H9 (cell line): ENCODE results near the gene ANP32A. TPM values are rescaled to one million over a fixed set of nuclear protein-coding genes. Genes with fewer than 3 reads are reported as not detected.

ENCODE experiments used
- DNase-seq: peaks from one replicate; pipeline ENCODE4 v3.0.0-alpha.2; 2017
- H2AFZ ChIP-seq: one replicate; pipeline ENCODE4 v1.6.1; 2013; ENCODE audit warnings: mild to moderate bottlenecking, low read length, control low read depth, moderate library complexity
- H2AK5ac ChIP-seq: 2 replicates; pipeline ENCODE4 v1.6.1; 2013; ENCODE audit warnings: low read length, control low read depth, mixed read lengths; ENCODE audit not compliant: insufficient read length
- H2BK120ac ChIP-seq: one replicate; pipeline ENCODE4 v1.6.1; 2013; ENCODE audit warnings: low read depth, mild to moderate bottlenecking, low read length, control low read depth, inconsistent platforms; ENCODE audit not compliant: poor library complexity, severe bottlenecking
- H2BK12ac ChIP-seq: 2 replicates; pipeline ENCODE4 v1.6.1; 2013; ENCODE audit warnings: low read length, control low read depth, mixed read lengths, low read depth; ENCODE audit not compliant: insufficient read length
- H2BK15ac ChIP-seq: 2 replicates; pipeline ENCODE4 v1.6.1; 2013; ENCODE audit warnings: low read depth, low read length, control low read depth
- H2BK20ac ChIP-seq: one replicate; pipeline ENCODE4 v1.6.1; 2013; ENCODE audit warnings: low read depth, mild to moderate bottlenecking, low read length, control low read depth, inconsistent platforms; ENCODE audit not compliant: poor library complexity, severe bottlenecking
- H2BK5ac ChIP-seq: 2 replicates; pipeline ENCODE4 v1.6.1; 2013; ENCODE audit warnings: low read length, control low read depth, mixed read lengths; ENCODE audit not compliant: insufficient read length
- H3K14ac ChIP-seq: 2 replicates; pipeline ENCODE4 v1.6.1; 2013; ENCODE audit warnings: low read length, control low read depth; ENCODE audit not compliant: insufficient read depth
- H3K18ac ChIP-seq: 2 replicates; pipeline ENCODE4 v1.6.1; 2013; ENCODE audit warnings: low read depth, mild to moderate bottlenecking, mixed read lengths, low read length, control low read depth; ENCODE audit not compliant: insufficient read length
- H3K23ac ChIP-seq: 2 replicates; pipeline ENCODE4 v1.6.1; 2013; ENCODE audit warnings: low read length, control low read depth, mixed read lengths, low read depth; ENCODE audit not compliant: insufficient read length
- H3K23me2 ChIP-seq: 2 replicates; pipeline ENCODE4 v1.6.1; 2013; ENCODE audit warnings: low read depth, mild to moderate bottlenecking, mixed read lengths, low read length, control low read depth; ENCODE audit not compliant: insufficient read length, poor library complexity, severe bottlenecking
- H3K27ac ChIP-seq: 2 replicates; pipeline ENCODE4 v1.5.1; 2013; ENCODE audit warnings: low read length, control low read depth, mixed read lengths, low read depth; ENCODE audit not compliant: insufficient read length
- H3K27me3 ChIP-seq: 2 replicates; pipeline ENCODE4 v1.6.1; 2013; ENCODE audit warnings: low read length, control low read depth, inconsistent platforms; ENCODE audit not compliant: insufficient read depth
- H3K4ac ChIP-seq: 2 replicates; pipeline ENCODE4 v1.6.1; 2013; ENCODE audit warnings: low read depth, mild to moderate bottlenecking, control low read depth, inconsistent platforms, low read length, moderate library complexity
- H3K4me1 ChIP-seq: 2 replicates; pipeline ENCODE4 v1.6.1; 2013; ENCODE audit warnings: low read length, control low read depth, inconsistent platforms; ENCODE audit not compliant: insufficient read depth
- H3K4me2 ChIP-seq: 2 replicates; pipeline ENCODE4 v1.6.1; 2013; ENCODE audit warnings: low read length, control low read depth, mixed read lengths; ENCODE audit not compliant: insufficient read length, insufficient read depth
- H3K56ac ChIP-seq: 2 replicates; pipeline ENCODE4 v1.6.1; 2013; ENCODE audit warnings: low read depth, mild to moderate bottlenecking, mixed read lengths, low read length, control low read depth; ENCODE audit not compliant: insufficient read length
- H3K79me1 ChIP-seq: 2 replicates; pipeline ENCODE4 v1.6.1; 2013; ENCODE audit warnings: low read depth, mild to moderate bottlenecking, moderate library complexity, low read length, control low read depth, inconsistent platforms; ENCODE audit not compliant: insufficient read depth, poor library complexity, severe bottlenecking
- H3K79me2 ChIP-seq: 2 replicates; pipeline ENCODE4 v1.6.1; 2013; ENCODE audit warnings: low read length, control low read depth, inconsistent platforms; ENCODE audit not compliant: insufficient read depth
- H3K9ac ChIP-seq: 2 replicates; pipeline ENCODE4 v1.6.1; 2013; ENCODE audit warnings: low read length, control low read depth, mixed read lengths; ENCODE audit not compliant: insufficient read length; ENCODE audit errors: extremely low read depth
- H3K9me3 ChIP-seq: one replicate; pipeline ENCODE4 v1.6.1; 2013; ENCODE audit warnings: low read depth, low read length, inconsistent platforms; ENCODE audit not compliant: control insufficient read depth
- H3T11ph ChIP-seq: one replicate; pipeline ENCODE4 v1.6.1; 2013; ENCODE audit warnings: mild to moderate bottlenecking, low read length, control low read depth, inconsistent platforms
- H4K20me1 ChIP-seq: one replicate; pipeline ENCODE4 v1.6.1; 2013; ENCODE audit not compliant: control insufficient read depth, insufficient read length, insufficient read depth
- H4K5ac ChIP-seq: 2 replicates; pipeline ENCODE4 v1.6.1; 2013; ENCODE audit warnings: low read depth, mild to moderate bottlenecking, mixed read lengths, low read length, control low read depth; ENCODE audit not compliant: insufficient read length
- H4K8ac ChIP-seq: replicated peaks from 2 replicates; pipeline ENCODE4 v1.6.1; 2013; ENCODE audit warnings: low read length, control low read depth, mixed read lengths, low read depth; ENCODE audit not compliant: insufficient read length
- H4K91ac ChIP-seq: 2 replicates; pipeline ENCODE4 v1.6.1; 2013; ENCODE audit warnings: low read depth, mild to moderate bottlenecking, moderate library complexity, mixed read lengths, low read length, control low read depth; ENCODE audit not compliant: insufficient read length
- H3K27ac Mint-ChIP-seq, 3 experiments: 2 replicates in 2 of 3; 3 replicates in 1 of 3; pipeline ENCODE4 v1.8.0; 2020 to 2021; ENCODE audit warnings: mixed read lengths in 3 of 3, mild to moderate bottlenecking in 1 of 3, moderate library complexity in 1 of 3
- H3K27me3 Mint-ChIP-seq: 2 replicates; pipeline ENCODE4 v1.8.0; 2021; ENCODE audit warnings: low read depth, mild to moderate bottlenecking, moderate library complexity, mixed read lengths
- H3K36me3 Mint-ChIP-seq, 3 experiments: 2 replicates in 2 of 3; 3 replicates in 1 of 3; pipeline ENCODE4 v1.8.0; 2020 to 2021; ENCODE audit warnings: low read depth in 3 of 3, mixed read lengths in 3 of 3; ENCODE audit not compliant: insufficient read depth in 1 of 3
- H3K4me1 Mint-ChIP-seq, 2 experiments: 2 replicates each; pipeline ENCODE4 v1.8.0; 2020; ENCODE audit warnings: mixed read lengths in 2 of 2
- H3K4me3 Mint-ChIP-seq, 2 experiments: 2 replicates in 1 of 2; 3 replicates in 1 of 2; pipeline ENCODE4 v1.8.0; 2020 to 2021; ENCODE audit warnings: mild to moderate bottlenecking in 2 of 2, mixed read lengths in 2 of 2, moderate library complexity in 1 of 2
- H3K9me3 Mint-ChIP-seq, 2 experiments: 2 replicates in 1 of 2; 3 replicates in 1 of 2; pipeline ENCODE4 v1.8.0; 2020; ENCODE audit warnings: mild to moderate bottlenecking in 2 of 2, mixed read lengths in 2 of 2, moderate library complexity in 1 of 2
- CTCF ChIP-seq: fragments of 200-600 bp; sonication (generic); conservative IDR thresholded peaks from 3 replicates; pipeline ENCODE4 v1.8.0; 2021; ENCODE audit warnings: antibody characterized with exemption, mild to moderate bottlenecking
- WGBS: extraction: QIAGEN DNeasy Blood & Tissue Kit; methylation state at CpG from one replicate; pipeline ENCODE4 v1.1.7; 2013; ENCODE audit warnings: missing lambda C conversion rate, low lambda C conversion rate, mixed read lengths; ENCODE audit not compliant: insufficient read length; ENCODE audit errors: extremely low coverage; 5-methylcytosine and 5-hydroxymethylcytosine counted together
- total RNA-seq: library from RNA; stranded (reverse); gene quantifications from 2 replicates; pipeline ENCODE4 v1.2.1, GENCODE V29; 2021

Gene ANP32A
- total RNA-seq, 1 experiment from 2014 or later = 318 TPM

GRCh38 chr15:68852461-68852860 lies 31.8 kb upstream of the ANP32A start:
- WGBS = no CpG with 5 or more reads among the region's 7 CpGs
- Histone ChIP-seq H3K27ac (no peak overlapping the region), H3K79me2 (no peaks in the 10 kb centered on the region), H3T11ph (no peak overlapping the region), H3K27me3 (no peaks in the 10 kb centered on the region; the same call in 1 of the 2 replicates), H3K4ac (no peak overlapping the region), H2BK5ac (no peak overlapping the region), H2BK12ac (no peak overlapping the region), H2BK120ac (no peak overlapping the region), H3K56ac (no peak overlapping the region), H3K9ac (no peak overlapping the region), H3K79me1 (no peaks in the 10 kb centered on the region), H2AFZ (no peak overlapping the region), H2BK20ac (no peak overlapping the region), H4K8ac (no peak overlapping the region), H3K14ac (0 out of 2 replicates have a peak overlapping the region, but pooled peaks have one; percentile 31), H4K91ac (no peak overlapping the region), H2AK5ac (no peak overlapping the region), H4K5ac (no peak overlapping the region), H3K9me3 (no peaks in the 10 kb centered on the region), H3K4me1 (no peaks in the 10 kb centered on the region), H3K23ac (no peak overlapping the region), H4K20me1 (no peaks in the 10 kb centered on the region), H2BK15ac (no peak overlapping the region), H3K23me2 (no peaks in the 10 kb centered on the region), H3K18ac (no peak overlapping the region), H3K4me2 (no peak overlapping the region)
- peaks cover 7 to 11% of the 10 kb centered on the region in 2 experiments for H3K9me3 Mint-ChIP-seq
- H3K36me3 Mint-ChIP-seq = peaks cover 0 to 2% (median 0%) of the 10 kb centered on the region in 3 experiments; a peak in 3 of 7 replicates
- H3K27me3 Mint-ChIP-seq = peaks cover 24% of the 10 kb centered on the region
- H3K4me3 Mint-ChIP-seq = no peak overlapping the region
- H3K4me1 Mint-ChIP-seq = no peaks in the 10 kb centered on the region
- no peak for TF ChIP-seq CTCF
- no peak for DNase-seq
- no peak overlapping the region; a peak in 1 of 7 replicates for H3K27ac Mint-ChIP-seq
